Activated CD8-positive, alpha-beta memory T cell treated with anti-CD3 and anti-CD28 coated beads for 24 hours (primary cell): ENCODE data around the gene OGT.
A peak's percentile ranks its signal among the peaks of the same experiment; 100 is the strongest.
"Not testable (repeated sequence)": the region's sequence is repeated elsewhere in the genome, so short reads cannot be mapped to it uniquely, and the experiment has no call there.

Source experiments
- DNase-seq: peaks from one replicate; pipeline ENCODE4 v3.0.0-alpha.2; 2020

Gene OGT

GRCh38 chrX:71599965-71600364, 67.1 kb downstream of the OGT start:
- DNase-seq = peak; percentile 26

GRCh38 chrX:71603618-71604017, 70.7 kb downstream of the OGT start:
- no peak for DNase-seq

- DNase-seq = no peak
Measured at GRCh38 chrX:71604141-71604540, 71.2 kb downstream of the OGT start.

GRCh38 chrX:71604796-71605568, 72.1 kb downstream of the OGT start:
- no peak for DNase-seq

GRCh38 chrX:71606536-71607216, 73.8 kb downstream of the OGT start:
- DNase-seq = peak; percentile 64

GRCh38 chrX:71607488-71607887, 74.6 kb downstream of the OGT start:
- no peak for DNase-seq

- no peak for DNase-seq
Measured at GRCh38 chrX:71609095-71609750, 76.3 kb downstream of the OGT start.

- not testable (repeated sequence) for DNase-seq
Measured at GRCh38 chrX:71611736-71612135, 78.8 kb downstream of the OGT start.

- DNase-seq = no peak
Measured at GRCh38 chrX:71612256-71612655, 79.4 kb downstream of the OGT start.

GRCh38 chrX:71615056-71615455, 82.2 kb downstream of the OGT start:
- DNase-seq = no peak

- DNase-seq = peak; percentile 69
Measured at GRCh38 chrX:71615954-71616353, 83.0 kb downstream of the OGT start.

- DNase-seq = peak; percentile 77
Measured at GRCh38 chrX:71616672-71617529, 84.0 kb downstream of the OGT start.

- no peak for DNase-seq
Measured at GRCh38 chrX:71617742-71618141, 84.8 kb downstream of the OGT start.

- DNase-seq = peak; percentile 85
Measured at GRCh38 chrX:71618303-71618721, 85.4 kb downstream of the OGT start, which contains the start of gene CXCR3. Gene CXCR3, minus strand, starts transcription at chrX:71618511. Its CDS starts 62 bp downstream, at chrX:71618449.

GRCh38 chrX:71618787-71619186, 85.9 kb downstream of the OGT start:
- no peak for DNase-seq

- peak; percentile 78 for DNase-seq
Measured at GRCh38 chrX:71619193-71619592, 86.3 kb downstream of the OGT start.

- DNase-seq = no peak
Measured at GRCh38 chrX:71619986-71620385, 87.1 kb downstream of the OGT start.

GRCh38 chrX:71621603-71622002, 88.7 kb downstream of the OGT start:
- no peak for DNase-seq

GRCh38 chrX:71622032-71622575, 89.2 kb downstream of the OGT start:
- no peak for DNase-seq

GRCh38 chrX:71622576-71623450, 89.9 kb downstream of the OGT start:
- peak; percentile 85 for DNase-seq

GRCh38 chrX:71623714-71624113, 90.8 kb downstream of the OGT start:
- DNase-seq = peak; percentile 69
